Esophagus squamous epithelium (tissue), 5 donors: ENCODE measurements around the gene WDR33. TPM values are rescaled to one million over a fixed set of nuclear protein-coding genes. Genes with fewer than 3 reads are reported as not detected.

Experiments
- DNase-seq: peaks from one replicate; lab custom pipeline; 2025; lab: John Stamatoyannopoulos, UW
- H3K27ac ChIP-seq, 4 donors: fragments of 200-600 bp; sonication (generic); one replicate each; pipeline ENCODE4 v1.5.1; 2016 to 2019; ENCODE audit warnings: mild to moderate bottlenecking in 1 of 4
- H3K27me3 ChIP-seq, 4 donors: fragments of 200-600 bp; sonication (generic); 1 replicate in 3 of 4; 2 replicates in 1 of 4; pipeline versions ENCODE4 v1.5.1 to v1.6.0; 2017 to 2021; ENCODE audit warnings: antibody characterized with exemption in 1 of 4
- H3K36me3 ChIP-seq, 3 donors: fragments of 200-600 bp; sonication (generic); one replicate each; pipeline ENCODE4 v1.5.1; 2016 to 2019
- H3K4me1 ChIP-seq, 3 donors: fragments of 200-600 bp; sonication (generic); one replicate each; pipeline ENCODE4 v1.5.1; 2017 to 2019
- H3K4me3 ChIP-seq, 4 donors: fragments of 200-600 bp; sonication (generic); 1 replicate in 3 of 4; 2 replicates in 1 of 4; pipeline ENCODE4 v1.5.1; 2016 to 2019; ENCODE audit warnings: mild to moderate bottlenecking in 2 of 4, moderate library complexity in 1 of 4
- H3K9me3 ChIP-seq, 3 donors: fragments of 200-600 bp; sonication (generic); one replicate each; pipeline ENCODE4 v1.5.1; 2016 to 2019
- CTCF ChIP-seq, 6 experiments: fragments of 450-650 bp in 4 of 6; fragments of 200-600 bp in 2 of 6; sonication (generic) in 2 of 6; IDR thresholded peaks; one replicate each; pipeline ENCODE4 v1.5.1; 2016 to 2019; ENCODE audit warnings: antibody characterized with exemption in 6 of 6, mild to moderate bottlenecking in 4 of 6, moderate library complexity in 4 of 6
- POLR2A ChIP-seq, 4 donors: fragments of 450-650 bp; IDR thresholded peaks; one replicate each; pipeline ENCODE4 v1.6.1; 2017; ENCODE audit warnings: antibody characterized with exemption in 4 of 4, mild to moderate bottlenecking in 4 of 4, moderate library complexity in 3 of 4
- WGBS, 2 donors: methylation state at CpG; one replicate each; pipeline ENCODE4 v1.1.5; 2018; 5-methylcytosine and 5-hydroxymethylcytosine counted together
- intact Hi-C: fragments of 100-400 bp; cut with DNase I; formaldehyde crosslinking; loops from one replicate; pipeline ENCODE4 v1.15.0; 2022
- total RNA-seq, 4 donors: library from RNA; depleted of rRNA; stranded (reverse); fragments of >200 nt; gene quantifications; one replicate each; pipeline ENCODE4 v1.1.0, GENCODE V29; 2016
- donor health status: DM: yes; HTN: yes; CAD: no.

The WDR33 gene
- total RNA-seq, 4 donors from 2014 or later, result 15.6 to 41.8 (median 26.0) TPM

GRCh38 chr2:127698553-127699355 is 112.2 kb downstream of the WDR33 start:
- Histone ChIP-seq H3K36me3 (peaks cover 0 to 6% (median 0%) of the 10 kb centered on the region in 3 donors), H3K4me3 (no peak overlapping the region), H3K9me3 (no peaks in the 10 kb centered on the region), H3K4me1 (peaks cover 4 to 48% (median 24%) of the 10 kb centered on the region in 3 donors), H3K27ac (no peak overlapping the region), H3K27me3 (no peaks in the 10 kb centered on the region)
- no peak for TF ChIP-seq CTCF (IDR thresholded peaks at IDR 0.05)
- intact Hi-C loops, result no loop called here
- WGBS, 2 donors, result 93 to 94% methylated on average over 27 of the region's 27 CpGs
- DNase-seq, result no peak

GRCh38 chr2:127697482-127698180 is 113.3 kb downstream of the WDR33 start:
- H3K36me3 ChIP-seq, result no peaks in the 10 kb centered on the region
- no peaks in the 10 kb centered on the region for H3K27me3 ChIP-seq
- 87 to 88% methylated on average over 11 to 20 of the region's 21 CpGs for WGBS, 2 donors
- no peak for TF ChIP-seq POLR2A (IDR thresholded peaks at IDR 0.05)
- TF ChIP-seq CTCF (IDR thresholded peaks at IDR 0.05), result no peak
- H3K4me3 ChIP-seq, result no peak overlapping the region
- DNase-seq, result no peak
- no peak overlapping the region for H3K27ac ChIP-seq
- intact Hi-C loops, result no loop called here
- H3K4me1 ChIP-seq, result peaks cover 4 to 37% (median 15%) of the 10 kb centered on the region in 3 donors
- no peaks in the 10 kb centered on the region for H3K9me3 ChIP-seq

- no peaks in the 10 kb centered on the region for H3K36me3 ChIP-seq
- H3K27ac ChIP-seq, result peak overlapping the region in 2 of 4 donors; percentile 35 to 55
- TF ChIP-seq POLR2A (IDR thresholded peaks at IDR 0.05), result no peak
- peak in 4 of 6 experiments; percentile 37 to 60 (median 45) for TF ChIP-seq CTCF (IDR thresholded peaks at IDR 0.05)
- H3K9me3 ChIP-seq, result peaks cover 0 to 5% (median 4%) of the 10 kb centered on the region in 3 donors
- H3K4me3 ChIP-seq, result peak overlapping the region; percentile 21 to 61 (median 34)
- 45 to 47% methylated on average over 13 to 32 of the region's 52 CpGs for WGBS, 2 donors
- intact Hi-C loops, result no loop called here
- H3K27me3 ChIP-seq, result no peaks in the 10 kb centered on the region
- DNase-seq, result no peak
- H3K4me1 ChIP-seq, result peaks cover 4 to 27% (median 13%) of the 10 kb centered on the region in 3 donors
Measured at GRCh38 chr2:127695491-127696472, 115.2 kb downstream of the WDR33 start.

- intact Hi-C loops, result no loop called here
- H3K27ac ChIP-seq, result peak overlapping the region in 2 of 4 donors; percentile 35 to 55
Measured at GRCh38 chr2:127694986-127695385, 116.0 kb downstream of the WDR33 start.

More at GRCh38 chr2:127694986-127695385, 116.0 kb downstream of the WDR33 start:
- H3K4me3 ChIP-seq, result peak overlapping the region; percentile 21 to 61 (median 34)
- DNase-seq, result no peak
- H3K27me3 ChIP-seq, result no peaks in the 10 kb centered on the region
- H3K4me1 ChIP-seq, result peaks cover 0 to 19% (median 6%) of the 10 kb centered on the region in 3 donors
- WGBS, 2 donors, result 79 to 80% methylated on average over 5 to 6 of the region's 9 CpGs
- peaks cover 0 to 12% (median 12%) of the 10 kb centered on the region in 3 donors for H3K9me3 ChIP-seq
- H3K36me3 ChIP-seq, result no peaks in the 10 kb centered on the region
- TF ChIP-seq CTCF (IDR thresholded peaks at IDR 0.05), result no peak
- no peak for TF ChIP-seq POLR2A (IDR thresholded peaks at IDR 0.05)
